ENCODE results near the gene NELFA. TPM values are rescaled to one million over a fixed set of nuclear protein-coding genes. Genes with fewer than 3 reads are reported as not detected.
"Not testable (repeated sequence)": the region's sequence is repeated elsewhere in the genome, so short reads cannot be mapped to it uniquely, and the experiment has no call there.

NELFA gene
- total and polyA plus RNA-seq, 10 of the 15 experiments (the other 5 are each of a cell fraction or from before 2014, with no cell fraction given) = 0.39 to 38.6 (median 16.7) TPM

GRCh38 chr4:2006367-2006766, 2.4 kb downstream of the NELFA start (continued):
- no peak for TF ChIP-seq HSF1 (IDR thresholded peaks at IDR 0.05; ENCODE audit: low read depth, low read length)

DNA sequence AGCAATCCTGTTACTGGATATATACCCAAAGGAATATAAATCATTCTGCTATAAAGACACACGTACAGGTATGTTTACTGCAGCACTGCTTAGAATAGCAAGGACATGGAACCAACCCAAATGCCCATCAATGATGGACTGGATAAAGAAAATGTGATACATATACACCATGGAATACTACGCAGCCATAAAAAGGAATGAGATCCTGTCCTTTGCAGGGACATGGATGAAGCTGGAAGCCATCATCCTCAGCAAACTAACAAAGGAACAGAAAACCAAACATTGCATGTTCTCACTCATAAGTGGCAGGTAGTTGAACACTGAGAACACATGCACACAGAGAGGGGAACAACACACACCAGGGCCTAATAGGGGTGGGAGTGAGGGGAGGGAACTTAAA, 5.4 kb downstream of the NELFA start:
- ATAC-seq; H3K4me1 ChIP-seq (ENCODE audit: control insufficient read depth, insufficient read depth, low read length); H3K9me3 ChIP-seq (replicated peaks; ENCODE audit: control insufficient read depth, insufficient read depth, low read length); H3K27ac ChIP-seq (ENCODE audit: control insufficient read depth, insufficient read depth); BruUV-seq (replicated peaks); H3K9ac ChIP-seq (ENCODE audit: control insufficient read depth, insufficient read depth, low read length); H2AFZ ChIP-seq (ENCODE audit: control insufficient read depth, low read depth, low read length); H3K4me3 ChIP-seq; POLR2A ChIA-PET; SMC1A ChIA-PET (ENCODE audit: uncharacterized antibody, unreplicated experiment); H3K27me3 ChIP-seq (replicated peaks in 1 of 2; ENCODE audit: control insufficient read depth in 2 of 2, insufficient read depth in 2 of 2, low read length in 1 of 2); FAIRE-seq; in situ Hi-C loops (cut with MboI); RAD21 ChIA-PET (ENCODE audit: unreplicated experiment); H4K20me1 ChIP-seq (ENCODE audit: control insufficient read depth, insufficient read depth); DNase-seq (ENCODE audit: low read depth, low spot score); H3K36me3 ChIP-seq (ENCODE audit: control insufficient read depth in 2 of 2, insufficient read depth in 2 of 2, low read length in 1 of 2); CTCF ChIA-PET; H3K4me2 ChIP-seq (ENCODE audit: control insufficient read depth, insufficient read depth): not testable (repeated sequence)
- peaks cover 41% of the 10 kb centered on the region for H3K79me2 ChIP-seq (ENCODE audit: control insufficient read depth, insufficient read depth, low read length)
- intact Hi-C loops (cut with micrococcal nuclease; ENCODE audit: unreplicated experiment) = loop anchor here (10.0 kb wide), 1 partner anchor 181 kb away; no protein-coding TSS in a partner anchor
- 93% methylated on average over 2 of the region's 2 CpGs for WGBS (ENCODE audit: insufficient coverage, insufficient replicate concordance, low lambda C conversion rate, missing lambda C conversion rate)

DNA sequence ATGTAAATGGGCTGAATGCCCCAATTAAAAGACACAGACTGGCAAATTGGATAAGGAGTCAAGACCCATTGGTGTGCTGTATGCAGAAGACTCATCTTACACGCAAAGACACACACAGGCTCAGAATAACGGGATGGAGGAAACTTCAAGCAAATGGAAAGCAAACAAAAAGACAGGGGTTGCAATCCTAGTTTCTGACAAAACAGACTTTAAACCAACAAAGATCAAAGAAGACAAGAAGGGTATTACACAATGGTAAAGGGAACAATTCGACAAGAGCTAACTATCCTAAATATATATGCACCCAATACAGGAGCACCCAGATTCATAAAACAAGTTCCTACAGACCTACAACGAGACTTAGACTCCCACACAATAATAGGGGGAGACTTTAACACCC, 9.5 kb downstream of the NELFA start:
- RAD21 ChIA-PET (ENCODE audit: unreplicated experiment); SMC1A ChIA-PET (ENCODE audit: uncharacterized antibody, unreplicated experiment); CTCF ChIA-PET; H3K27ac ChIP-seq (ENCODE audit: control insufficient read depth, insufficient read depth); H2AFZ ChIP-seq (ENCODE audit: control insufficient read depth, low read depth, low read length); in situ Hi-C loops (cut with MboI); H3K4me3 ChIP-seq; H3K4me2 ChIP-seq (ENCODE audit: control insufficient read depth, insufficient read depth); intact Hi-C loops (cut with micrococcal nuclease; ENCODE audit: unreplicated experiment); FAIRE-seq; H3K36me3 ChIP-seq (ENCODE audit: control insufficient read depth in 2 of 2, insufficient read depth in 2 of 2, low read length in 1 of 2); H3K27me3 ChIP-seq (replicated peaks in 1 of 2; ENCODE audit: control insufficient read depth in 2 of 2, insufficient read depth in 2 of 2, low read length in 1 of 2); H3K9ac ChIP-seq (ENCODE audit: control insufficient read depth, insufficient read depth, low read length); H4K20me1 ChIP-seq (ENCODE audit: control insufficient read depth, insufficient read depth); POLR2A ChIA-PET; H3K9me3 ChIP-seq (replicated peaks; ENCODE audit: control insufficient read depth, insufficient read depth, low read length); ATAC-seq; H3K4me1 ChIP-seq (ENCODE audit: control insufficient read depth, insufficient read depth, low read length); BruUV-seq (replicated peaks); DNase-seq (ENCODE audit: low read depth, low spot score): not testable (repeated sequence)
- 84% methylated on average over 4 of the region's 4 CpGs for WGBS (ENCODE audit: insufficient coverage, insufficient replicate concordance, low lambda C conversion rate, missing lambda C conversion rate)
- peaks cover 27% of the 10 kb centered on the region for H3K79me2 ChIP-seq (ENCODE audit: control insufficient read depth, insufficient read depth, low read length)

Measured in GM12878 (cell line).